ENCODE measurements around the gene LILRB3.
"Not testable (repeated sequence)": the region's sequence is repeated elsewhere in the genome, so short reads cannot be mapped to it uniquely, and the experiment has no call there.

LILRB3 gene

DNA sequence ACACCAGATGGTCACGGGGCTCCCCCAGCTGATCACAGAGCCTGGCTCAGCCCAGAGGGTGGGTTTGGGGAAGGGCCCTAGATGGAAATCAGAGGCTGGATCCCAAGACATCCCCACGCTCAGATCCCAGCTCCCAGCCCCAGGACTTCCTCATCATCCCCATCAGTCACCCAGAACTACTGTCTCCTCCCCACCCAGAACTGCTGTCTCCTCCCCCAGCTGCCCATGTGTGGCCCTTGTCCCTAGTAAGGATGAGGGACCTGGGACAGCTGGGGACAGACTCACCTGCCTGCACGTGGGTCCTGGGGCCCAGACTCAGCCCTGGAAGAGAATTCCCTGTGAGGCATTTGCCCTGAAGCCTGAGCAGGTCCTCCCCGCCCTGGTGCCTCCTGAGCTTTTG, 19.4 kb upstream of the LILRB3 start:
- DNase-seq = not testable (repeated sequence)

DNA sequence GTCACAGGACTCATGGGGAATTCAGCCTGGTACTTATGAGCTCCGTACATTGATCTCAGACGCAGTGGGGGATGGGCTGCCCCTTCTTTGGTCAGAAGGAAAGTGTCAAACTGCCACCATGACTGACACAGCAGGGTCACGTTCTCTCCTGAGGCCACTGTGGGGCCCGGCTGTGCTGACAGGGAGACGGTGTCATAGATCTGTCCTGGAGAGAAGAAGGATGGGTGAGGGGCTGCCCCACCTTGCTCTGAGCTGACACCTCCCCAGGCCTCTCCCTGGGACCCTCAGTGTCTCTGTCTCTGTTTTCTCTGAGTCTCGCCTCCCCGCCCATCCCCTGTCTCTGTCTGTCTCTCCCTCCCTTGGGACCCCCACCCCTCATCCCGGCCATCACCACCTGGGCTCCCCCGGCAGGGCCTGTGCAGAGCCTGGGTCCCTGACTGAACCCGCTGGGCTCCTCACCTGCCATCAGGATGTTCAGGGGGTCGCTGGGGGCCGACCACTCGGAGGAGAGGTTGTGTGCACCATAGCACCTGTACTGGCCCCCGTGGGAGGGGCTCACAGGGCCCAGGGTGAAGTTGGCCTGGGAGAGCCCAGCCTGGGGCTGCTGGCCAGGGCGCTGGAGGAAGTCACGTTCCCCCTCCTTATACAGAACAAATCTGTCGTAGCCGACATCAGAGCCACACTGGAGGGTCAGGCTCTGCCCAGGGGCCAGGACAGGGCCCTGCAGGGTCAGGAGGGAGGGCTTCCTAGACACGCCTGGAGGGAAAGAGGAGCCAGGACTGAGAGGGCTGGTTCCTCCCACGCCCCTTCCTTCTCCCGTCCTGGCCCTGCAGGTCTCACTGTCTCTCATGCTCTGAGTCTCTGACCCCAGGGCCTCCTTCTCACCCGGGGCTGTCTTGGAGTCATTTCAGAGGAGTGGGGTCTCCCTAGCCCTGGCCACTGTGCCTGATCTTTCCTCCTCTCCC, 17.8 kb upstream of the LILRB3 start:
- not testable (repeated sequence) for DNase-seq

- DNase-seq = not testable (repeated sequence)
These were observed 16.9 kb upstream of the LILRB3 start for GRCh38 chr19:54239491-54240371.

DNA sequence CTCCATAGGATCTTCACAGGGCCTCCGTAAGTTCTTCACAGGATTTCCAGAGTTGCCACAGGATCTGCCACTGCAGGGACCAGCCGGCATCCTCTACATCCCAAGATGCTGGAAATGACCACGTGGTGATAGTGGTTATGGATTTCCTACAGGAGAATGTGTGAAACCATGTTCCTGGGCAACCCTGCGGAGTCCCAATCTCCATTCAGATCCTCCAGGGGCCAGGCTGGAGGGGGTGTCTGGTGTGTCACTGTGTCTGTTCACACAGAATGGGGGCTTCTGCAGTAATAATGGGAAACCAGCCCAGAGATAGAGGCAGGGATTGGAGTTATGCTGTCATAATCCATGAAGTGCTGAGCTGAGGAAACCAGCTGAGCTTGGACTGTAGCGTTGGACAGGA, 11.1 kb upstream of the LILRB3 start:
- no peak for DNase-seq

- DNase-seq = peak; percentile 71
These were observed 8.5 kb upstream of the LILRB3 start for GRCh38 chr19:54231077-54231931.

DNA sequence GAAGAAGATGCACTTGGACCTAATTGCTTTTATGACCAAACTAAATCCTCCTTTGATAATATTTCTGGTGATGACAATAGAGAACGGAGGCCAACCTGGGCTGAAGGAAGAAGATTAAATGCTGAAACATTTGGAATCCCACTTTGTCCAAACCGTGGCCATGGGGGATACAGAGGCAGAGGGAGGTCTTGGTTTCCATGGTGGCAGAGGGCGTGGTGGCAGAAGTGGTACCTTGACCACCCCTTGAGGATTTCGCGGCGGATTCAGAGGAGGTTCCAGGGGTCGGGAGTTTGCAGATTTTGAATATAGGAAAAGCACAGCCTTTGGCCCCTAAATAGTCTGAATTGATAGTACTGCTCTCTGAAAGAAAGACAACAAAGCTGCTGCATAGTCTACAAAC, 7.2 kb upstream of the LILRB3 start:
- no peak for DNase-seq

- DNase-seq = no peak
These were observed 6.3 kb upstream of the LILRB3 start for GRCh38 chr19:54229146-54229545.

- not testable (repeated sequence) for DNase-seq
These were observed 1.8 kb upstream of the LILRB3 start for GRCh38 chr19:54224619-54225018.

DNA sequence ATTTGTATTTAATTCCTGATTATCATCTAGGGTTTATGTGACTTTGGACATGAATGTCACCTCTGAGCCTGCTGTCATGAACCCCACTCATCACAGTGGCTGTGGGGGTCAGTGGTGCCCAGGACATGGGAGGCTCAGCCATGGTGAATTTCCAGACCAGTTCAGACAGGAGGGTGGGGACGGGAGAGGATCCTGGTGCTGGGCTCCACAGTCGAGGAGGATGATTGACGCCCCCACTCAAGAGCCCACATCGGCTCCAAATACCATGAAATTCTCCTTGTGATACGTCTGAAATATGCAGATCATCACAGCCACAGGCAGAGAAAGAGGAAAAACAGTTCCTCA, 1.1 kb upstream of the LILRB3 start:
- DNase-seq = not testable (repeated sequence)

DNA sequence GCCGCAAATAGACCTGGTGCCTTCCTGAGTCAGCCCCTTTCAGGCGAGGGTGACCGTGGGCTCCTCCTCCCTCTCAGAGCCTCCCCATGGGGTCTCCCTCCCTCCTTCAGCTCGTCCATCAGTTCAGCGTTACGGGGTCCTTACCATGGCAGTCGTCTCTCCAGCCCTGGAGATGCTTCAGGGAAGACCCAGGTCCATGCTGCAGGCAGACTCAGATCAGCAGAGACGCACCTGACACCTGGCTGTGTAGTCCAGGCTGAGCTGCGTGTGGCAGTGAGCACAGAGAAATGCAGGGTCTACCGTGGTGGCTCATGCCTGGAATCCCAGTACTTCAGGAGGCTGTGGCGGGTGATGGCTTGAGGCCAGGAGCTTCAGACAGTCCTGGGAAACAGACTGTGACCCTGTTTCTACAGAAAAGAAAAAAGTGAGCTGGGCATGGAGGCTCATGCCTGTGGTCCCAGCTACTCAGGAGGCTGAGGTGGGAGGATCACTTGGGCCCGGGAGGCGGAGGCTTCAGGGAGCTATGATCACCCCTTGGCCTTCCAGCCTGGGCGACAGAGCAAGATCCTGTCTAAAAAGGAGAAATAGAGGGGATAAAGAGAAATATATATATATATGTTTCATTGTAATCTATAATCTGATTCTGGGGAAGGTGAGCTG, 600 bp upstream of the LILRB3 start:
- DNase-seq = not testable (repeated sequence)

- not testable (repeated sequence) for DNase-seq
These were observed 860 bp downstream of the LILRB3 start for GRCh38 chr19:54221947-54222346.

- not testable (repeated sequence) for DNase-seq
These were observed 3.1 kb downstream of the LILRB3 start for GRCh38 chr19:54219702-54220101.

- no peak for DNase-seq
These were observed 3.7 kb downstream of the LILRB3 start for GRCh38 chr19:54218960-54219661.

DNA sequence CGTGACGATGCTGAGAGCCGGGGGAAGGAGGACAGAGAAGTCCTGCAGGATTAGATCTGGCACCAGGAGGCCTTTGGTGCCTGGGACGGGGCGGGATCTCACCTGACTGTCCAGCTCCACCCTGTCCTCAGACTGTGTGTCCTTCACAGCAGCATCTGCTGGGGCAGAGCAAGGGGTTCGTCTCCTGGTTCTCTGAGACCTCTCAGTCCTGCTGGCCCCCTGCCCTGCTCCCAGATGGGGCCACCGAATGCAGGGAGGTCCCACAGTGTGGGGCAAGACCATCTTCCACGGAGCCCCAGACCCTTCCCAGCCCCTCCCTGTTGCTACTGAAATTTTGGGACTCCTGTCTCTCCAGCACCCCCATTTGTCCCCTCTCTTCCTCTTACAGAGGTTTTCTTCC, 4.5 kb downstream of the LILRB3 start:
- DNase-seq = no peak

DNA sequence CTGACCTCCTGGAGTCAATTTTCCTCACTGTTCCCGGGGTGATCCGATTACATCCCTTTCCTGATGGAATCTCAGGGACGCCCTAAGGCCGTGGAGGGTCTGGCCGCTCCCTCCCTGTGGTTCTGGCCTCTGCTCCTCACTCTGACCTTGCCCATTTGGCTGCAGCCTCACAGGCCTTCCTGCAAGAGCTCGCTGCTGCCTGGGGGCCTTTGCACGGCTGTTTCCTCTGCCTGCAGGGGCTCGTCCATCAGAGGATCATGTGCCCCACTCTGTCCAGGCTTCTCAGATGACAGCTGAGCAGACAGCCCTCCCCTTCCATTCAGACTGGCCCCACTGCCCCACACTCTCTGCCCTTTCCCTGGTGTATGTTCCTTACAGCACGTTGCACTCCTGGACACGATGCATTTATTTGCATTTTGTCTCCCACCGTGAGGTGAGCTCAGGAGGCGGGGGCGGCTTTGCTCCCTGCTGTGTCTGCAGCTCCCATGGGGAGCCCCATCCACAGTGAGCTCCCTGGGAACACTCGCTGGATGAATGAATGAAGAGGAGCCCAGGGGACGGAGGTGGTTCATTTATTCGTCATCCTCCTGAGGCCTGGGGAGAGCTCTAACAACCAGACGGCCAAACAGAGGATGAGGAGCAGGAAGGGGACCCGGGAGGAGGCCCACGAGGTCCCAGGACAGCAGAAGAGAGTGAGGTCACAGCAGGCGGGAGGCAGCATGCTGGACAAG, 5.1 kb downstream of the LILRB3 start:
- not testable (repeated sequence) for DNase-seq

DNA sequence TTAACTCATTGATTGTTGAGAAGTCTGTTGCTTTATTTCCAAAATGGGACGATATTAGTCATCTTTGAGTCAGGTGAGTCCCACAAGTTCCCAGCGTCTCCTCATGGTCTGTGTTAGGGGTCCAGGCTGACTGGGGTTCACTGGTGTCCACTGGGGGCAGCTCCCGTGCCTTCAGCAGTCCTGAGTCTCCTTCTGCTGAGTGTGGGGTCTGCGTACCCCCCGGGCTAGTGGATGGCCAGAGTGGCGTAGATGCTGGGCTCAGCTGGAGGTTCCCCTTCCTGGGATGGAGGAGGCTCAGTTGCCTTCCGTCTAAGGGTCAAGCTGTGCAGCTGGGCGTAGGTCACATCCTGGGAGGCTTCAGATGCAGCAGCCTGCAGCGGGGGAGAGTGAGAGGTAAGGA, 5.9 kb downstream of the LILRB3 start:
- no peak for DNase-seq

GRCh38 chr19:54214734-54215133, 8.1 kb downstream of the LILRB3 start:
- not testable (repeated sequence) for DNase-seq

- not testable (repeated sequence) for DNase-seq
These were observed 8.6 kb downstream of the LILRB3 start for GRCh38 chr19:54214217-54214616.

- no peak for DNase-seq
These were observed 11.6 kb downstream of the LILRB3 start for GRCh38 chr19:54211235-54211634.

- no peak for DNase-seq
These were observed 12.9 kb downstream of the LILRB3 start for GRCh38 chr19:54209811-54210494.

All from central memory CD4-positive, alpha-beta T cell (primary cell).